Measurements from ENCODE around the gene SMURF1. TPM values are rescaled to one million over a fixed set of nuclear protein-coding genes. Genes with fewer than 3 reads are reported as not detected.

SMURF1 gene
- total and polyA plus RNA-seq, 2 of the 4 experiments (the other 2 are of a cell fraction) = 13.4 to 20.3 TPM

- POLR2A ChIA-PET (ENCODE audit: unreplicated experiment) = no interaction called here
- in situ Hi-C loops (cut with MboI; ENCODE audit: low sequenced_read_pairs) = no loop called here
- peaks cover 18% of the 10 kb centered on the region; the same call in 1 of the 2 replicates for H4K20me1 ChIP-seq (ENCODE audit: insufficient read depth, low read length)
- ATAC-seq (ENCODE audit: low read depth) (no peak), DNase-seq (no peak)
- H3K79me1 ChIP-seq (ENCODE audit: low read depth in 1 of 2, low read length in 2 of 2) = peaks cover 6 to 50% of the 10 kb centered on the region in 2 experiments
- no peak overlapping the region for H2BK120ac ChIP-seq (ENCODE audit: low read depth, low read length)
- no peak overlapping the region for H4K91ac ChIP-seq (ENCODE audit: insufficient read depth, low read depth, low read length)
- TF ChIP-seq RFX5 (IDR thresholded peaks at IDR 0.05; ENCODE audit: low read depth, low read length) = no peak
- TF ChIP-seq NFE2L2 (IDR thresholded peaks at IDR 0.05; ENCODE audit: low read depth, low read length) = no peak
- no peak for TF ChIP-seq ELK1 (IDR thresholded peaks at IDR 0.05; ENCODE audit: borderline replicate concordance, low read depth, low read length)
- no peak for TF ChIP-seq CTCF (conservative IDR thresholded peaks at IDR 0.05; ENCODE audit: low read depth, low read length)
- no peak for TF ChIP-seq CEBPB (IDR thresholded peaks at IDR 0.05; ENCODE audit: low read depth, low read length)
- no peak for TF ChIP-seq RAD21 (IDR thresholded peaks at IDR 0.05; ENCODE audit: low read length)
- TF ChIP-seq MXI1 (IDR thresholded peaks at IDR 0.05; ENCODE audit: borderline replicate concordance, low read depth, low read length) = no peak
- no peak for TF ChIP-seq USF2 (IDR thresholded peaks at IDR 0.05; ENCODE audit: low read depth, low read length)
- TF ChIP-seq POLR2A (IDR thresholded peaks at IDR 0.05; ENCODE audit: low read depth, low read length) = no peak
- no peak for TF ChIP-seq BHLHE40 (IDR thresholded peaks at IDR 0.05; ENCODE audit: low read depth, low read length)
- TF ChIP-seq CHD1 (IDR thresholded peaks at IDR 0.05; ENCODE audit: low read depth, low read length) = no peak
- TF ChIP-seq FOS (IDR thresholded peaks at IDR 0.05; ENCODE audit: low read depth, low read length) = no peak
- no peak for TF ChIP-seq MAFK (IDR thresholded peaks at IDR 0.05; ENCODE audit: low read depth, low read length)
- no peak for TF ChIP-seq SMC3 (IDR thresholded peaks at IDR 0.05; ENCODE audit: low read depth, low read length)
- no peak for TF ChIP-seq RCOR1 (IDR thresholded peaks at IDR 0.05; ENCODE audit: insufficient replicate concordance, low read length)
- no peak for TF ChIP-seq MAZ (IDR thresholded peaks at IDR 0.05; ENCODE audit: borderline replicate concordance, low read depth, low read length)
- H3K4me3 ChIP-seq (ENCODE audit: insufficient read depth, low read depth, low read length) = no peak overlapping the region
- no peak overlapping the region for H3K4me2 ChIP-seq (ENCODE audit: low read depth, low read length)
- H4K5ac ChIP-seq (ENCODE audit: low read depth, low read length) = no peak overlapping the region
- H2AFZ ChIP-seq (replicated peaks; ENCODE audit: low read length, poor library complexity) = no peak overlapping the region
- no peak overlapping the region for H3K14ac ChIP-seq (replicated peaks; ENCODE audit: low read depth, low read length)
- H3K27ac ChIP-seq (ENCODE audit: insufficient read depth, low read length) = no peak overlapping the region
- H3K9ac ChIP-seq (ENCODE audit: low read depth, low read length) = no peak overlapping the region
- no peak overlapping the region for H3K23ac ChIP-seq (ENCODE audit: low read depth, low read length)
- no peak overlapping the region for H2BK15ac ChIP-seq (ENCODE audit: low read depth, low read length)
- H2AK5ac ChIP-seq (ENCODE audit: low read depth, low read length) = no peak overlapping the region
- no peak overlapping the region for H2AK9ac ChIP-seq (replicated peaks; ENCODE audit: low read depth, low read length, poor library complexity)
- no peak overlapping the region for H4K8ac ChIP-seq (ENCODE audit: low read depth in 2 of 2, low read length in 2 of 2)
- H3K9me3 ChIP-seq (ENCODE audit: control insufficient read depth, insufficient read depth, low read length) = no peaks in the 10 kb centered on the region
- peaks cover 85% of the 10 kb centered on the region for H3K36me3 ChIP-seq (ENCODE audit: control insufficient read depth, insufficient read depth, low read length)
- H3K4ac ChIP-seq (ENCODE audit: low read depth, low read length) = no peak overlapping the region
- dilution Hi-C loops (cut with HindIII; ENCODE audit: low sequenced_read_pairs, unreplicated experiment) = no loop called here
- no peak overlapping the region for H3K56ac ChIP-seq (ENCODE audit: extremely low read depth, insufficient read depth, low read length)
- no peak overlapping the region for H2BK5ac ChIP-seq (ENCODE audit: low read depth, low read length, poor library complexity, severe bottlenecking)
- H3K4me1 ChIP-seq (ENCODE audit: control insufficient read depth, insufficient read depth, low read length) = no peaks in the 10 kb centered on the region
- CTCF ChIA-PET = no interaction called here
- WGBS, 2 experiments (ENCODE audit: extremely low coverage in 2 of 2, insufficient read length in 1 of 2) = 96% methylated on average over 14 of the region's 30 CpGs; no CpG with 5 or more reads in 1 of the 2 experiments
- H2BK20ac ChIP-seq (ENCODE audit: low read depth, low read length) = no peak overlapping the region
- H3K9me1 ChIP-seq (ENCODE audit: insufficient read depth, low read length) = peaks cover 4% of the 10 kb centered on the region; the same call in 1 of the 2 replicates
- H3K18ac ChIP-seq (ENCODE audit: low read depth, low read length) = no peak overlapping the region
- BruUV-seq (replicated peaks) = no TSS peak
- intact Hi-C loops (cut with micrococcal nuclease) = no loop called here
- no peaks in the 10 kb centered on the region for H3K27me3 ChIP-seq (ENCODE audit: control insufficient read depth, insufficient read depth, low read length)
These were observed 108.8 kb downstream of the SMURF1 start for GRCh38 chr7:99034932-99035722.
